HG02981 (cell line): Measurements from ENCODE around the gene TRPM3.

ENCODE experiments used
- ATAC-seq: cut with Tn5 transposase; IDR thresholded peaks from one replicate; pipeline ENCODE4 v1.9.1; 2021; ENCODE audit warnings: mild to moderate bottlenecking, moderate library complexity; ENCODE audit not compliant: unreplicated experiment

Gene TRPM3

DNA sequence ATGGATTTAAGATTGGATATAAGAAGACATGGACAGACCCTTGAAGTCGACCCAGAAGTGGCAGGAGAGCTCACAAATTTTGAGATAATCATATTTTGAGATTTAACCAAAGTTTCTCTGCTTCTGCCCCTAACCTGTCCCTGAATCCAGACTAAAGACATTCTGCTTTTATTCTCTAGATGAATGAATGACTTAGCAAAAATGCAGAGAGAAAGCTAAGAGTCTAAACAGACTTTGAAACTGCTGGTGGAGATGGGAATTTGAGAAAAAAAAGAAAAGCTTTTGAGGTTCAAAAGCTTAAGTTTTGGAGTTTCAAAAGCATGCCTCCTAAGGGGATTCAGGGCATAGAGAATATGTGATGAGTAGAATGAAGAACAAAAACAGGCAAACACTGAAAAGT, 621.8 kb downstream of the TRPM3 start:
- no peak for ATAC-seq

DNA sequence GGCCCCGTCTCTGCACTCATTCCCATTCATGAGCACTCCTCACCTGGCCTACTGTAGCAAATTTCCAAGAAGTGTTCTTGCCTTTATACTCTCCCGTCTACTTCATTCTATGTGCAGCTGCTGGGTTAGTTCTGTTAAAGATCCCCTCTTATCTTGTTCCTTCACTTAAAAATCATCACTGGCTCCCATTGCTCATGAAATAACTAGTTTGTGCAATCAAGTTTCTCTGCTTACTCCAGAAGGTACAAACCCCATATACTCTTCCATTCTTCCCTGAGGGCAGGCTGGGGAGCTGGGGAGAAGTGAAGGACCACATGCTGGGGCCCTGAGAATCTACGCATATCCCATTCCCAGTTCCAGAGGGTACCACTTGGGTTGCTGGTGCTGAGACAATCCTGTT, 622.6 kb downstream of the TRPM3 start:
- no peak for ATAC-seq

DNA sequence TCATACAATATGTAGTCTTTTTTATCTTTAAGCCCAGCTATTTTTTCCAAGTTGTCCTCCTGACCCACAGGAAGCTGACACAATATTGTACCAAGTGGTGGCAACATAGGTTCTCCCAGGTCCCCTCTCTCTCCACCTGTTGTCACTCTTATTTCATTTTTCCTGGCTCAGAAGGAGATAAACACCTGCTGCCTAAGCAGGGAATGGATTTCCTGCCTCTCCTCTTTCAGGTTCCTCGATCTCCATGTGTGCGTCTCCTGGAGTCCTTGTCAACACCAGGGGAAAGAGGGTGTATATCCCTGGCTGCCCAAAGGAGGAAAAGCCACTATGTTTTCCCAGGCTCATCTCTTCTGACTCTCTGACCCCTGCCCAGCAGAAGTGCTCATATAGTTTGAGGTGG, 625.2 kb downstream of the TRPM3 start:
- ATAC-seq = no peak

DNA sequence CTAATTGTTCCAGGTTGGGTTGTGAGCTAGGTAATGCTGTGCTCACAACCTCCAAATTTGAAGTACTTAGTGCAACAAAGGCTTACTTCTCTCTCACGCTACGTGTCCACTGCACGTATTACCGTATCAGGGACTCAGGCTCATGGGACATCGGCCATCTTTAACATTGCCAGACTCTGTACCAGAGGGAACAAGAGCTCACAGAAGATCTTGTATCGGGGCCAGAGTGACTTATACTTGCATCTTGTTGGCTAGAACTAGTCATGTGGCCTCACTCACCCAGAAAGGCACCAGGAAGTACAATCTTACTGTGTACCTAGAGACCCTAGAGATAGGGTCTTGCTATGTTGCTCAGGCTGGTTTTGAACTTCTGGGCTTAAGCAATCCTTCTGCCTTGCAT, 625.9 kb downstream of the TRPM3 start:
- ATAC-seq = no peak

DNA sequence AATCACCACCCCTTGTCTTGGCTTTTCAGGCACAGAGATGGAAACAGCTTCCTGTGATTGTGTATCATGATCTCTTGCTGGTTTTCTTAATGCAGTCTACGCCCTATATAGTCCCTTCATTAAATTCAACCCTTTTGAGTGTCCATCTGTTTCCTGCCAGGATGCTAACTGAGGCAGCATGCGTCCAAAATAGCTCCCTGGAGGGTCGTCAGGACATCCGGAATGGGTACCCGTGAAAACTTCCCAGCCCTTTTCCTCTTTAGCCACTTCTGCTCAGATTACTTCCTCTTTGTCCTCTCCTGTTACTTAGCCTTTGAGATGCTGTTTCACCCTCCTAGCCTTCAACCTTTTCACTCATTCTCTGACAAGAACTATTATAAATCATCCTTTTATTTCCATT, 627.2 kb downstream of the TRPM3 start:
- no peak for ATAC-seq

DNA sequence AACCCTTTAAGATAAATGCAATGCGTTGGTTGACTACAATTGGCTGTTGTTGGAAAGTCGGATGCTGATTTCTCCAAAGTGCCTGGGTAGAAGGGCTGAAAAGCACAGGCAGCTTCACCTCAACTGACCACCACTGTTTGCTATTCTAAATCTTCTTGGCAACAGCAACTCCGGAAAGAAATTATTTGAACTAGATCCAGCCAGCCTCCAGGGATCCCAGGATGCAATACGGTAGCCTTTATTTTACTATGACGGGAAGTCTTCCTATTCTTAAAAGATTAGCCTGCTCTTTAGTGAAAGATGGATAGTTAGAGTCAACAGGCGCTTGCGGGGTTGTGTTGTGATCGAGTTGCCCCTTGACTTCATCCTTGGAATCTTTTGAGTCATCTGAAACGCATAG, 628.4 kb downstream of the TRPM3 start:
- no peak for ATAC-seq

DNA sequence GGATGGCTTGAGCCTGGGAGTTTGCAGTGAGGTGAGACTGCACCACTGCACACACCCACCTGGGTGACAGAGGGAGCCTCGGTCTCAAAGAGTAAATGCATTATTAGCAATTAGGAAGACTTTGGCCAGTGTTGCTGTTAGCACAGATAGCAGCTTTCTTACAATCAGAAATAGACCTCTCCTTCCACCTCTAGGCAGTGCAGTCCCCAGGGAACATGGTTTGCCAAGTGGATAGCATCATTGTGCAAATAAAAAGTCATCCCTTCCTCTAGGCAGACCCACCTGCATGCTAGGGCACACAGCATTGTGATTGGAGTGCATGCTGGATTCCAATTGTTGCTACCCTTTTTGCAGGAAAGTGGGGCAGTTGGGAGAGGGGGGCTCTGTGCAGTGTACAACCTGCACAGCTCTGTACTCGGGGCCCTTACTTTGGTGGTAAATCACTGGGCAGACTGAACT, 629.1 kb downstream of the TRPM3 start:
- ATAC-seq = no peak

DNA sequence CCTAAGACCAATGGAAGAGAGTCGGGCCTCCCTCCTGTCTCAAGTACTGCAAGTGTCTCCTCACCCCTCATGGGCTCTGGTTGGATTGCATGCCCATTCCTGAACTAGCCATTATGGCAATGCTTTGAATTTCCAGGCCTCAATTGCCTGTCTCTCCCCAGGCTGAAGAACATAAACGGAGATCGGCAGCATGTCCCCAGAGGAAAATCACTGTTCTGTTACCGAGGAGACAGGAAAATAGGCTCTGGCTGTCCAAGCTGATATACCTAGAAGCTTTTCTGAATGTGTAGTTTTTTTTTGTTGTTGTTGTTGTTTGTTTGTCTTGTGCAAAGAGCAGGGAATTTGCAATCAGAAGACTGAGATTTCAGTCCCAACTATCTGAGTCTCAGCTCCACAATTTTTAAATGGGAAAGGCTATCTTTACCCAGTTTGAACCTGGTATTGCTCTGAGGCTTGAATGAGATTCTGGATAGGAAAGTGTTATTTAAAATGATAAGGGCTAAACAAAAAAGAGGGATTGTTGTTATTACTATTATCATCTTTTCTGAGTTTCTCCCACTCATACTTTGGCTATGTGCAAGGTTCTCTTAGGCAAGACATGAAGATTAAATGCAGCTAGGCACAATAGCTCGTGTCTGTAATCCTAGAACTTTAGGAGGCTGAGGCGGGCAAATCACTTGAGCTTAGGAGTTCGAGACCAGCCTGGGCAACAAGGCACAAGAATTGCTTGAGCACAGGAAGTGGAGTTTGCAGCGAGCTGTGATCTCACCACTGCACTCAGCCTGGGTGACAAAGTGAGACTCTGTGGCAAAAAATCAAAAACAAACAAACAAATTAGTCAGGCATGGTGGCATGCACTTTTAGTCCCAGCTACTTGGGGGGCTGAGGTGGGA, 629.7 kb downstream of the TRPM3 start:
- no peak for ATAC-seq

DNA sequence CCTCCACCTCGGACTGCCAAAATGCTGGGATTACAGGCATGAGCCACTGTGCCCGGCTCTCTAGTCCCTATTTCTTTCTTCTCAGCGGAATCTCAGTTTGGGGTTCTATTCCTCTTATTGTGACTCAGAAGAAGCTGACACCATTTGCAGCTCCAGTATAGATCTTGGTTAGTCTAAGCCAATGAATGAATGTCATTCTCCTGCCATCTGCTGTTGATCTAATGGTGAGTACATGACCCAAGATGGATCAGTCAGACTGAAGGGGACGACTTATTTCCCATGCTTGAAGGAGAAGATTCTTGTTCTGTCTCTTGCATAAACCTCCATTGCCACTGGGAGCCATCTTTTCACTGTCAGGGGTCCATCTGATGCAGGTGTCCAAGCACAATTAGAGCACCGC, 630.9 kb downstream of the TRPM3 start:
- no peak for ATAC-seq

DNA sequence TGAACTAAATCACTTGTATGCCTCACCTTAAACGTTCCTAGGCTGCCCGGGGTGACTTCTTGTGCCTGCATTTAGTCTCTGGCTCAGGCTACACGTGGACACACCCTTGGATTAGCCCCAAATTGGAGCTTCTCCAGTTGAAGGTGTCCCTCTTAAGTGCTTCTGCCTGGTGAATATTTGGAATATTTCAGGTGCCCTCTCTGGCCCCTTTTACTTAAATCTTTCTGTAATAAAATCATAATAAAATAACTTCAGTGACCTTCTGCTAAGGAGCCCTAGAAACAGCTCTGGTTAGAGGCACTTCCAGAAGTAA, 632.7 kb downstream of the TRPM3 start:
- no peak for ATAC-seq

DNA sequence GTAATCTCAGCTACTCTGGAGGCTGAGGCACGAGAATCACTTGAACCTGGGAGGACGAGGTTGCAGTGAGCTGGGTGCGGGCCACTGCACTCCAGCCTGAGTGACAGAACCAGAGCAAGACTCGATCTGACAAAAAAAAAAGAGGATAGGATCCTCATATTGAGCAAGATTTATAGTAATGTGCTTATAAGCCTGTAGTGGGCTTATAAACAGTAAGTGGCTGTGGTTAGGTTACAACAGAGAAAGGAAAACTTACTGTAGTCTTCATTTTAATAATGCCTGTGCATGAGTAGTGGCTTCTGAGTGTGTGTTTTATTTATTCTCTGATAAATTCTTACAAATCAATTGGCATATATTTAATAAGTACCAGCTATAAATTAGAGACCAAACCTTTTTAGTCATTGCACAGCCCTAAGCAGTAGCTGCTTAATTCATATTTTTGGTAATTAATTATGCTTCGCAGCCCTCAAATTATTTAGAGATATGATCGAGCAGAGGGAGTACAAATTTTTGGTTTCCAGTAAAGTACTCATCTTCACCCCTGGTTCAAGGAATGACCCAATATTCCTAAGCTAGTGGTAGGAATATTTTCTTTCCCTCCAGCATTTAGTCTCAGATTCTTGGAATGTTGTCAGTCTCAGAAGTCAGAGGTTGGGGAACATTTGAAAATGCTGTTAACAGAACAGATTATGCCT, 633.2 kb downstream of the TRPM3 start:
- no peak for ATAC-seq

DNA sequence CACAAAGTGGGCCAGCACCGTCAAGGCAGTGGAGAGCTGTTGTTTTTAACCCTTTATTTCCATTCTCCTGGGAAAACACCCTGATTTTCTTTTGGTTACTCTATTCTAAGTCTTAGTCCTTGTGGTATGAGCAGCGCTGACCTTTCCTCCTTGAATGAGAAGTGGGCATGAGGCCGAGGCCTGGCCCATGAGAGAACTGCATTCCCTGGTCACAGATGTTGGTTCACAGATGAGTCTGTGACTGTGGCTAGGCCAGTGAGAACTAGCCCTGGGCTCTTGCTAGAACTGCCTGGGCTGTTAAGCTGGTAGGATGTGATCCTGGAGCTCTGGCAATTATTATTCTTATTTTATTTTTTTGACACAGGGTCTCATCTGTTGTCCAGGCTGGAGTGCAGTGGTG, 635.3 kb downstream of the TRPM3 start:
- no peak for ATAC-seq

DNA sequence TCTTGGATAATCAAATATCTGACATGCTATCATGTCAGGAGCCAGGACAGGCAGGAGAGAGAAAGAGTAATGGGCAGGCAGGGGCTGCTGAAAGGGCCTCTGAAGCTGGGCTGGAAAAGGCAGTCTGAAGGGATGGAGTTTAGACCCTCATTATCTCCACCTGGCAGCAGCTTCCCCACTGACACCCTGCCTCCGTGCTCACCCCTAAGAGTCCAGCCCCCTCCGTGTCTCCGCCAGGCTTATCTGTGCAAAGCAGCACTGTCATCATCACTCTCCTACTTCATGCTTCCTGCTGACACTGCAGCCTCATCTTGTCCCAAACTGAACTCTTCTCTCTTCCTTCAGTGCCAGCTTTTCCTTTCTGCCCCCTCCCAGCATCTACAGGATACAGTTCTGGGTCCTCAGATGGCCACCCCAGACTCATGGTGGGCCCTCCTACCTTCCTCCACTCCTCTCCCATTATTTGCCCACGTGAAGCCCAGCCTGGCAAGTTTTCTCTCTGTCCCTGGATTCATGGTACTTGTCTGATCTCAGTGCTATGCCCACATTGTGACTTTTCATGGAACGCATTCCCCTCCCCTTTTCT, 636.1 kb downstream of the TRPM3 start:
- no peak for ATAC-seq

DNA sequence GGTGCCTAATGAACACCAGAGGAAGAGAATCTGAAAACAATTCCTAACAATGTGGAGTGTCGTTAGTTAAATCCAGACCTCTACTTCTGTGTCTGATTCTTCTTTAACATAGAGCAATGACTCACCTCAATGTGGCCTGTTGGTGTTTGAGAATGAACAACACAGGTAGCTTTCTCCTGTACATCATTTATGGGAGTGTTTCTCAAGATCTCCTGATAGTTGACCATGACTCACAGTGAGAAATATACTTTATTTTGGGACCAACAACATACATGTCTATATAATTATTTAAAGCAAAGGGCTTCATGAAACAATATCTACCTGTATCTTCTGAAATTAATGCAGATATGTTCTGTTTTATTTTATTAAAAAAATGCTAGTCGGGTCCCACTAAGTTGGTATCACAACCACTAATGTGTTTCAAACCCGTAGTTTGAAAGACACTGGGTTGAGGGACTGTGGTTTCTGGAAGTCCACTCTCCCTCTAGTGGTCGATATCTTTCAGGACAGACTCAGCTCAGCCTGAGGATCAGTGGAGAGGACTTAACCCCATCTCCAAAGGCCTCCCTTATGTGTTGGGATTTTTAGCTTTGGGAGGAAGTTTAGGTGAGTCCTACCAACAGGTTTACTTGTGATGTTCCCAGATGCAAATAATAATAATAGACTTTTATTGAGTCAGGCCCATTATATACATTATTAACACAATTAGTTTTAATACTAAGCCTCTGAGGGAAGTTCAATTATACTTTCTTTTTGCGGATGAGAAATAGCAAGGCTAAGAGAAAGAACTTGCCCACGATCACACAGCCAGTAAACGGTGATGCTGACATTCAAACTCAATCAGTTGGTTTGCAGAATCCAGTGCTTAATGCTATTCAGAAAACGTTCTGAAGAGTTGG, 636.9 kb downstream of the TRPM3 start:
- ATAC-seq = peak; percentile 70

DNA sequence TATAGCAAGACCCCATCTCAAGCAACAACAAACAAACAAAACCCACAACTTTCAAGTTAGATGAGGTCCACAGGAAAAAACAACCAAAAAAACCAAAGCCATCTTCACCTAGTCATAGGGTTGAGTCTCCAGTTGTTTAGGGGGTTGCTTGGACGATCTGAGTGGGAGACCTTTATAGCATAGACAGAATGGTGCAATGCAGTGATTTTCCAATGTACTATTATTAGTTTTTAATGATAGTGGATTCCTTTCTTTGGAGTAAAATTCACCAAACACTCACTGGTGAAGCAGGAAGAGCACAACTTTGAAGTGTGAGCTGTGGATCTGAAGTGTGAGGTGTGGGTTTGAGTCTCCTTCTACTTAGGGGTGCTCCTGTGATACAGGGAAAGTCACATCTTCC, 640.0 kb downstream of the TRPM3 start:
- no peak for ATAC-seq

DNA sequence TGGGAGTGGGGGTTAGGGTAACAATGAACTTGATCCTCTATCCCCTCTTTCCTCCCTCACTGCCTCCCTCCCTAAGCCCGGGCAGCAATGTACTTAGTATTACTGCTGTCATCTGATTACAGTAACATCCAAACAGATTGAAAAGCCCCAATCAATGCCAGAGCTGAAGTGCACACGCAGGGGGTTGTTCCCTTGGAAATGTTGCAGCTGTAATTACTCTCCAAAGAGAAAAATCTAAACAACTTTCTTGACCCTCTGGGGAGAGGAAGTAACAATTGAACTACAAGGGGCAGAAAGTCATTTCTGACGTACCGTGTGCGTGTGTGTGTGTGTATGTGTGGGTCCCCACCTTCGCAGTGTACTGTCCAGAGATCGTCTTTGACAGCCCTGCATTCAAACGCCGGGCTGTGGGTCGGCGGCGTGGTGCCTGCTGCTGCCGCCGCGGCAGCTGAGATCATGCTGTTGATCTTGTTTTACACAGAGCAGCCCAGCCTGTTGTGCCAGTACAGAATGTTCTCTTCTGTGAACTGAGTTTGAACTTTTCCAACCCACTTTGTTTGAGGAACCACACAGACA, 640.9 kb downstream of the TRPM3 start:
- no peak for ATAC-seq

DNA sequence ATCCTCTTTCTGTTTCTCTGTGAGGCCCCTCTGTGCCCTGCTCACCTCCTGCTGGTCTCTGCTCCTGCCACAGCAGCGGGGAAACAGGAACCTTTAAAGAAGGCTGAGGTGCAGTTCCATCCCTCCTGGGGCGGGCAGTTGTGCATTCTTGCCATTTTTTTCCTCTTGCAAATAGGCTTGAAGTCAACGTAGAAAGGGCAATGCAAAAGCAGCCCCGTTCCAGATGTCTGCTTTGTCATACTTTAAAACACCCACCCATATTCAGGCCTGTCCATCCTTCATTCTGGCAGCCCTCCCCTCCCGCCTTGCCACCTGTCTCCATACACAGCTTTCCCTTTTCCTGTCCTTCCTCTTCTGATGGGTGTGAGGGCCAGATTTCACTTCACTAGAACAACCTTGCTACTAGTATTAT, 641.5 kb downstream of the TRPM3 start:
- no peak for ATAC-seq
